Duodenal mucosa (tissue), 2 donors: ENCODE measurements around the gene PSMG4.

Source experiments
- H3K27ac ChIP-seq: one replicate; pipeline ENCODE4 v1.7.0; 2013; ENCODE audit warnings: low read depth, low read length
- H3K27me3 ChIP-seq, 2 donors: one replicate each; pipeline ENCODE4 v1.7.0; 2013; ENCODE audit warnings: low read length in 2 of 2, control low read depth in 1 of 2; ENCODE audit not compliant: insufficient read depth in 2 of 2, control insufficient read depth in 1 of 2
- H3K36me3 ChIP-seq, 2 donors: one replicate each; pipeline ENCODE4 v1.7.0; 2013; ENCODE audit warnings: low read length in 2 of 2, control low read depth in 1 of 2; ENCODE audit not compliant: insufficient read depth in 2 of 2, control insufficient read depth in 1 of 2
- H3K4me1 ChIP-seq, 2 donors: one replicate each; pipeline ENCODE4 v1.7.0; 2013; ENCODE audit warnings: low read length in 2 of 2, control low read depth in 1 of 2; ENCODE audit not compliant: insufficient read depth in 2 of 2, control insufficient read depth in 1 of 2
- H3K4me3 ChIP-seq, 2 donors: one replicate each; pipeline ENCODE4 v1.7.0; 2013; ENCODE audit warnings: low read length in 2 of 2, low read depth in 1 of 2
- H3K9ac ChIP-seq, 2 donors: one replicate each; pipeline ENCODE4 v1.7.0; 2013; ENCODE audit warnings: low read length in 2 of 2, low read depth in 1 of 2
- H3K9me3 ChIP-seq, 2 donors: one replicate each; pipeline ENCODE4 v1.7.0; 2013; ENCODE audit warnings: low read length in 2 of 2, control low read depth in 1 of 2; ENCODE audit not compliant: control insufficient read depth in 1 of 2

PSMG4 gene

GRCh38 chr6:3230256-3230882, 28.4 kb upstream of the PSMG4 start:
- H3K9me3 ChIP-seq, result no peaks in the 10 kb centered on the region
- H3K4me1 ChIP-seq, result peaks cover 29 to 49% of the 10 kb centered on the region in 2 donors
- no peak overlapping the region for H3K9ac ChIP-seq
- H3K4me3 ChIP-seq, result no peak overlapping the region
- H3K27ac ChIP-seq, result no peak overlapping the region
- no peaks in the 10 kb centered on the region for H3K36me3 ChIP-seq
- peaks cover 81 to 86% of the 10 kb centered on the region in 2 donors for H3K27me3 ChIP-seq

DNA sequence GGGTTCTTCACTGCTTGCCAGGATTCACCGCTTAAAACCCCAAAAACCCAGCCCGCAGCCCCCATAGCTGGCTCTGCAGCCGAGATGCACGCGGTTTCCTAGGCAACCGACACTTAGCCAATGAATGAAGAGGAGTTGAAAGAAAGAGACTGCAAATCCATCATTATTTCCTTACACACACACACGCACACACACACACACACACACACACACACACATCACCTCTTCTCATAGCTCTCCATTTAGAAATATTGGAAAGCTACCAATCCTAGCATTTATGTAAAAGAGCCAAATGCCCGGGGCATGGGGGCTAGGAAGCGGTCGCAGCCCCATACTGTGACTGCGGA, 27.9 kb upstream of the PSMG4 start:
- peak overlapping the region in 1 of 2 donors; percentile 53 for H3K9ac ChIP-seq
- no peaks in the 10 kb centered on the region for H3K36me3 ChIP-seq
- no peaks in the 10 kb centered on the region for H3K9me3 ChIP-seq
- H3K4me3 ChIP-seq, result peak overlapping the region; percentile 80 to 81
- H3K27ac ChIP-seq, result no peak overlapping the region
- H3K27me3 ChIP-seq, result peaks cover 82 to 84% of the 10 kb centered on the region in 2 donors
- H3K4me1 ChIP-seq, result peaks cover 29 to 49% of the 10 kb centered on the region in 2 donors

DNA sequence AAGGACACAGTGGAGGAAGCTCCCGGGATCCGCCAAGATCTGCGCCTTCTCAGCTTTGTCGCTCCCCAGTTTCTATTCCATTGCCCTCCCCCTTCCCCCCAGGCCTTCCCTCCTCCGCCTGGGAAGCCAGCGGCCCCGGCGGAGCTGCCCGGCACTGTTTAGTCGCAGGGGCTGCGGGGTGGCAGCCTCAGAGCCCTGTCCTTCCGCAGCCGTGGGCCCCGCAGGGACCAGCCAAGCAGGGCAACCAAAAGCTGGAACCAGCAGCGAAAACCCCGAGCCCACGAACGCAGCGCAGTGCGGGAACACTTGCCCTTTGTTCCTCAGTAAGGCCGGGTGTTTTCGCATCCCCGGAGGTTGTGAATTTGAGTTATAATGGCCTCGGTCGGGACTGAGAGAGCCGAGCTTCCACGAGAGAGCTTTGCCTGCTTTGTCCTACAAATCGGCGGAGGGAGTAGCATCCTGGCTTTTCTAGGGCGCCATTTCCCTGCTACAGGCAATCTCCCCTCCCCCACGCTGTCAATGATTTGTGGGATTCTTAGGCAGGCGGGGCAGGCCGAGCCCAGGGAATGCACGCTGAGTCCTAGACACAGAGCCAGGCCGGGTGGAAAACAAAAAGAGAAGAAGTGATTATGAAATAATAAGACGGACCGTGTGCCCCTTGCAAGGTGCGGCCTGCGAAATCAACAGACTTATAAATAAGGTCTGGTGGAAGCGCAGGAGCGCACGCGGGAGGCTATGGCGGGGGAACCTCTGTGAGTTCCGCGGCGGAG, 27.3 kb upstream of the PSMG4 start:
- Histone ChIP-seq H3K4me3 (peak overlapping the region; percentile 80 to 81), H3K36me3 (no peaks in the 10 kb centered on the region), H3K27me3 (peaks cover 78 to 79% of the 10 kb centered on the region in 2 donors), H3K4me1 (peaks cover 29 to 49% of the 10 kb centered on the region in 2 donors), H3K9me3 (no peaks in the 10 kb centered on the region), H3K9ac (peak overlapping the region; percentile 53 to 54), H3K27ac (no peak overlapping the region)

- Histone ChIP-seq H3K27ac (no peak overlapping the region), H3K9ac (peak overlapping the region in 1 of 2 donors; percentile 54), H3K9me3 (no peaks in the 10 kb centered on the region), H3K4me1 (peaks cover 28 to 42% of the 10 kb centered on the region in 2 donors), H3K4me3 (peak overlapping the region; percentile 80 to 81), H3K36me3 (no peaks in the 10 kb centered on the region), H3K27me3 (peaks cover 70 to 71% of the 10 kb centered on the region in 2 donors)
These were observed 26.5 kb upstream of the PSMG4 start for GRCh38 chr6:3232017-3232945.

DNA sequence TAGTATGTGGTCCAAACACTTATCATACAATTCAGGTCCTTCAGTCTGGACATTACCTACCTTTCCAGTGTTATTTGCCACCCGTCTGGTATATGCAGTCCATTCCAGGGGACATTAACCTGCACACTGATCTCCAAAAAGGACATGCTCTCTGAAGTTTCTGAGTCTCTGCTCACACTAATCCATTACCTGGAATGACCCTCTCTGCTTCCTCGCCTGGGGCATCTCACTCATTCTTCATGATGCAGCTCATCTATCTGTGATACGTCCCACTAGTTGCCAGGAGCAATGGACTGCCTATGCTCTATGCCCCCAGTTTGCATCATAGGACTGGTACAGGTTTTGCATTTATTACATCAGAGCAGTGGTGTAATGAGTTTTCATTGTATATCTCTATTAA, 25.4 kb upstream of the PSMG4 start:
- H3K4me1 ChIP-seq, result peaks cover 18 to 32% of the 10 kb centered on the region in 2 donors
- H3K9me3 ChIP-seq, result no peaks in the 10 kb centered on the region
- H3K4me3 ChIP-seq, result no peak overlapping the region
- H3K27ac ChIP-seq, result no peak overlapping the region
- H3K36me3 ChIP-seq, result no peaks in the 10 kb centered on the region
- H3K27me3 ChIP-seq, result peaks cover 61 to 62% of the 10 kb centered on the region in 2 donors
- H3K9ac ChIP-seq, result no peak overlapping the region

DNA sequence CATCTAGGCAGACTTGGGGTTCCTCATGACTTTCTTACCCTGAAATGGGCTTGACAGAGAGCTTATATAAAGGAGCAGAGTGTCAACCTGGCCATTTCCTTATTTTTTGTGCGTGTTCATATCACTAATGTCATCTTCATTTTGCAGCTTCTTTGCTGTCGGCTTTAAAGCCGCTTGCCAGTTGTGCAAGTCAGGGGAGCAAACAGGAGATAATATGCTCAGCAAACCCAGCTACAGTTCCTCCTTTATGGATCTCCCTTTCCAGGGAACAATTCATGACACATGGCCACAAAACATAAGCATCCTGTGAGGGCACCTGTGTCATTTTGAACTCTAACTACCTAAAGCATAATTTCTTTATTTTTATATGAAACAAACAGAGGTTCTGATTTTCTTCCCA, 24.8 kb upstream of the PSMG4 start:
- no peaks in the 10 kb centered on the region for H3K9me3 ChIP-seq
- H3K27me3 ChIP-seq, result peaks cover 56 to 60% of the 10 kb centered on the region in 2 donors
- H3K27ac ChIP-seq, result no peak overlapping the region
- no peaks in the 10 kb centered on the region for H3K36me3 ChIP-seq
- H3K4me3 ChIP-seq, result no peak overlapping the region
- H3K4me1 ChIP-seq, result peaks cover 18 to 27% of the 10 kb centered on the region in 2 donors
- no peak overlapping the region for H3K9ac ChIP-seq

- H3K4me3 ChIP-seq, result no peak overlapping the region
- H3K9me3 ChIP-seq, result no peaks in the 10 kb centered on the region
- H3K27ac ChIP-seq, result no peak overlapping the region
- peaks cover 12 to 17% of the 10 kb centered on the region in 2 donors for H3K4me1 ChIP-seq
- peaks cover 44 to 48% of the 10 kb centered on the region in 2 donors for H3K27me3 ChIP-seq
- H3K36me3 ChIP-seq, result no peaks in the 10 kb centered on the region
- H3K9ac ChIP-seq, result no peak overlapping the region
These were observed 23.3 kb upstream of the PSMG4 start for GRCh38 chr6:3235486-3235885.

DNA sequence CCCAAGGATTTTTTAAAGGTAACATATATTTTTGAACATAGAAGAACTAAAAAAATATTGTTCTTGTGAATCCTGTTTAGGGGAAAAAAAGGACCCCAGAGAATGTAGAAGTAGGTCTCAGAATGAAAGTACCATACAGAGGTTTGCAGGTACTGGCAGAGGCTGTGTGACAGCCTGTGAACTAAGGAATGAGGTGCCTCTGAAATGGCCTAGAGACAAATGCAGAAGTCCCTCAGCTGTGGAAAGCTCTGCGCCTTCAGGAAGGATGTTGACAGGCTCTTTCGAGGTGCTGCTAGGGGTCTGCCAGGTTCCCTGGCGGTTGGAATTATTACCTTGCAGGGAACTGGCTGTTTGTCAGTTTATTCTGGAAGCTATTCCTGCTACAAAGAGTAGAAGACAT, 22.7 kb upstream of the PSMG4 start:
- peaks cover 40 to 42% of the 10 kb centered on the region in 2 donors for H3K27me3 ChIP-seq
- H3K9ac ChIP-seq, result no peak overlapping the region
- H3K27ac ChIP-seq, result no peak overlapping the region
- no peak overlapping the region for H3K4me3 ChIP-seq
- H3K4me1 ChIP-seq, result peaks cover 12 to 14% of the 10 kb centered on the region in 2 donors
- H3K9me3 ChIP-seq, result no peaks in the 10 kb centered on the region
- H3K36me3 ChIP-seq, result no peaks in the 10 kb centered on the region

DNA sequence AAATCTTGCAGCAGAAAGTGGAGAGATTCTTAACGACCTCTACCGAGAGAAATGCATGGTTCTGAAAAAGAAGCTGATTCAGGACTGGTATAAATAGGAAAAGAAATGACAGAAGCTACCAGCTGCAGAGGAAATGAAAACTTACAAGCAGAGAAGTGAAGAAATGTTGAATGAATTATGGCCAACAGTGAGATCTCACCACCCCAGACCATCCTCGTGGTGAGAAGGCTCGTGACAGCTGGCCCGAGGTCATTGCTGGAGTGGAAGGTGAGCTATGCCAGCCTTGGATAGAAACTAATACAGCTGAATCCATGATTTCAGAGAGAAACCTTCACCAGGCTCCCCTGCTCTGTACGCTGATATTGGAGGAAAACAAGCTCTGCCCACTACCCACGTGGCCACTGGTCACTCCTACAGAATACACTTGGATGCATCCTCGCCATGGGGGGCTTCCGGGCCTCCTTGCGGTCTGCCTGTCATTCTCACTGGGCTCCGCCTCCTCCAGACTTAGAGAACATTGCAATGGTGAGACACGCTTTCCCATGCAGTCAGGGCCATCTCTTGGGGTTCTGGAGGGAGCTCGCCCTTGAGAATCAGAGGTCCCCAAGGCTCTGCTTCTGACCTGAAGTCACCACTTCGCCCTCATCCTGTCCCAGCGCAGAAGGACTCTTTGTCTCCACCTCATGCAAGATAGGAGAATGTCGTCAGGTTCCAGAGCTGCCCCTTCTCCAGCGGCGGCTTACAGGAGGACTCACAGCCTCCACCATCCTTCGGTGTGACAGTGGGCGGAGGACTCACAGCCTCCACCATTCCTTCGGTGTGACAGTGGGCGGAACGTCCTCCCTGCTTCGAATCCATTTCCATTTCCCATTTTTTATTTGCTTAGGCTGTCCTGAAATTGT, 20.7 kb upstream of the PSMG4 start:
- no peak overlapping the region for H3K27ac ChIP-seq
- H3K36me3 ChIP-seq, result no peaks in the 10 kb centered on the region
- no peaks in the 10 kb centered on the region for H3K9me3 ChIP-seq
- H3K9ac ChIP-seq, result no peak overlapping the region
- H3K4me3 ChIP-seq, result no peak overlapping the region
- H3K27me3 ChIP-seq, result peaks cover 20 to 26% of the 10 kb centered on the region in 2 donors
- no peaks in the 10 kb centered on the region for H3K4me1 ChIP-seq
